SH-SY5Y (cell line): Measurements from ENCODE around the gene NXPH2.

Experiments used
- GATA2 ChIP-seq: IDR thresholded peaks from 2 replicates; pipeline ENCODE4 v1.6.1; 2011; ENCODE audit warnings: mild to moderate bottlenecking, low read depth, low read length
- GATA3 ChIP-seq: IDR thresholded peaks from 2 replicates; pipeline ENCODE4 v1.6.1; 2011; ENCODE audit warnings: low read depth, mild to moderate bottlenecking, low read length, moderate library complexity

- TF ChIP-seq GATA3 (no peak), GATA2 (no peak)
Observed at GRCh38 chr2:138712212-138712979, 67.8 kb downstream of the NXPH2 start.
